Upper lobe of right lung (tissue), 1 donor: ENCODE data around the gene CYB561A3. TPM values are rescaled to one million over a fixed set of nuclear protein-coding genes. Genes with fewer than 3 reads are reported as not detected.

Experiments used
- ATAC-seq: fragments of 200-7000 bp; cut with Tn5 transposase; one replicate; pipeline ENCODE4 v1.9.1; 2020; ENCODE audit warnings: mild to moderate bottlenecking, moderate library complexity
- DNase-seq: peaks from one replicate; pipeline ENCODE4 v3.0.0-alpha.2; 2020
- H3K27ac ChIP-seq: fragments of 200-600 bp; one replicate; pipeline ENCODE4 v1.8.0; 2022
- H3K27me3 ChIP-seq: fragments of 200-600 bp; one replicate; pipeline ENCODE4 v1.8.0; 2022; ENCODE audit warnings: mild to moderate bottlenecking
- H3K36me3 ChIP-seq: fragments of 200-600 bp; one replicate; pipeline ENCODE4 v1.8.0; 2022
- H3K4me1 ChIP-seq: fragments of 200-600 bp; one replicate; pipeline ENCODE4 v1.8.0; 2022
- H3K4me3 ChIP-seq: fragments of 200-600 bp; one replicate; pipeline ENCODE4 v1.8.0; 2022; ENCODE audit warnings: mild to moderate bottlenecking
- H3K9me3 ChIP-seq: fragments of 200-600 bp; one replicate; pipeline ENCODE4 v1.8.0; 2022
- CTCF ChIP-seq: fragments of 200-600 bp; IDR thresholded peaks from one replicate; pipeline ENCODE4 v1.8.0; 2022; ENCODE audit warnings: antibody characterized with exemption
- intact Hi-C: fragments of 100-400 bp; cut with DNase I; formaldehyde crosslinking; loops from one replicate; pipeline ENCODE4 v1.11.0; 2022
- long read RNA-seq: library from polyadenylated mRNA; unstranded; transcript quantifications from one replicate; pipeline ENCODE4 v2.0.0, GENCODE V29; 2021
- total RNA-seq: library from RNA; stranded (reverse); fragmentation: NEBNext Ultra II Directional; extraction: Animal tissue kit (Norgen Biotek cat#: 25700); gene quantifications from one replicate; pipeline ENCODE4 v1.2.1, GENCODE V29; 2021
- donor health status: DM: no; HTN: yes; CAD: no; lungs with severe emphysema.

The CYB561A3 gene, protein sequence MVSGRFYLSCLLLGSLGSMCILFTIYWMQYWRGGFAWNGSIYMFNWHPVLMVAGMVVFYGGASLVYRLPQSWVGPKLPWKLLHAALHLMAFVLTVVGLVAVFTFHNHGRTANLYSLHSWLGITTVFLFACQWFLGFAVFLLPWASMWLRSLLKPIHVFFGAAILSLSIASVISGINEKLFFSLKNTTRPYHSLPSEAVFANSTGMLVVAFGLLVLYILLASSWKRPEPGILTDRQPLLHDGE
- total RNA-seq: 50.3 TPM
- long read RNA-seq, transcript CYB561A3-201 (7 exons, 3,061 nt): major isoform, 155 of 211 reads
- long read RNA-seq, transcript CYB561A3-203 (7 exons, 1,803 nt): minor isoform, 21 of 211 reads
- long read RNA-seq, partial matches to known transcripts: 5 of 211 reads
- long read RNA-seq, other reads (novel, unspliced or antisense): 23 of 211 reads

DNA sequence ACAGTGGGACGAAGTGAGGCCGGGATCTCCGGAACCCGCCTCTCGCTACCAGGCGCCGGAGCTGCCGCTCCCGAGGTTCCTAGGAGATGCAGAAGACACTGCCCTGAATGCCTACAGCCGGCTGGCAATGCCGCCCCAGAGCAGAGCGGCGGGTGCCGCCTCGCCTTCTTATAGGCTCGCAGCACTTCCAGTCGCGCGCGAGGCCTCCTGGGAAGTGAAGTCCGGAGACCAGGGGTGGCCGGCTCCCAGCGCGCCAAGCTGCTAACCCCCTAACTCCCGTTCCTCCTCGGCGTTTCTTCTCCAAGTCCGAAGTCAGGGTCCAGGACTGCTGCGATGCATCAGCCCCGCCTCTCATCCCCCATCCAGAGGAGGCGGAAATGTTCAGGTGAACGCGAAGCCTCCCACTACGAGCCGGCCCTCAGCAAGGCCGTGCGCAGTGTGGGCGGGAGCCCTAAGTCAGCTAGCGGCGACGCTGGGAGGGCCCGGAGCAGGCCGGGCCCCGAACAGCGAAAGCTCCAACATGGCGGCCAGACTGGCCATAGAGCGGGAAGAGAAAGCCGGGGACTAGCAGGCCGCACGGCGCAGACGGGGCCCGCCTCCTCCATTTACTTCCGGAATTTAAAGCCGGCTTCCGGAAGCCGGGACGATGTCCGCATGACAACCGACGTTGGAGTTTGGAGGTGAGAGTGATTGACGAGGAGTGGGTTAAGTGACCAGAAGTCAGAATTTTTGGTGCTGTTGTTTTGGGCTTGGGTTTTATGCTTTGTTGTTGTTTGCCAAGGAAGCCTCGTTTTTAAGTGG is at the start of gene CYB561A3, which contains the start of gene TMEM138:
CYB561A3 (minus strand) TSS at position 142 of the 801 bp plus-strand sequence. CDS start 5,169 bp downstream, outside the sequence.
TMEM138 (plus strand) TSS at position 634 of the 801 bp plus-strand sequence. CDS start 2,017 bp downstream, outside the sequence.
- H3K36me3 ChIP-seq: peaks cover 32% of the 10 kb centered on the region
- peak within 1 kb of the TSS; percentile 99 for H3K27ac ChIP-seq
- peaks cover 41% of the 10 kb centered on the region for H3K4me1 ChIP-seq
- H3K4me3 ChIP-seq: peak within 1 kb of the TSS; percentile 83
- DNase-seq: peak; percentile 96
- ATAC-seq: peak; percentile 97
- TF ChIP-seq CTCF: no peak
- intact Hi-C loops: no loop called here
- no peaks in the 10 kb centered on the region for H3K9me3 ChIP-seq
- no peaks in the 10 kb centered on the region for H3K27me3 ChIP-seq

- intact Hi-C loops: no loop called here
- Histone ChIP-seq H3K4me3 (no peak overlapping the region), H3K27ac (no peak overlapping the region), H3K9me3 (no peaks in the 10 kb centered on the region), H3K36me3 (peaks cover 100% of the 10 kb centered on the region), H3K4me1 (no peaks in the 10 kb centered on the region), H3K27me3 (no peaks in the 10 kb centered on the region)
- no peak for TF ChIP-seq CTCF
- DNase-seq (no peak), ATAC-seq (no peak)
Observed at GRCh38 chr11:61406991-61407728, 45.5 kb upstream of the CYB561A3 start.

- ATAC-seq (no peak), DNase-seq (no peak)
- Histone ChIP-seq H3K27me3 (no peaks in the 10 kb centered on the region), H3K4me3 (no peak overlapping the region), H3K4me1 (no peaks in the 10 kb centered on the region), H3K36me3 (peaks cover 94% of the 10 kb centered on the region), H3K27ac (no peak overlapping the region), H3K9me3 (no peaks in the 10 kb centered on the region)
- intact Hi-C loops: no loop called here
- no peak for TF ChIP-seq CTCF
Observed at GRCh38 chr11:61406067-61406466, 44.4 kb upstream of the CYB561A3 start.

- Histone ChIP-seq H3K27me3 (no peaks in the 10 kb centered on the region), H3K4me3 (no peak overlapping the region), H3K4me1 (no peaks in the 10 kb centered on the region), H3K9me3 (no peaks in the 10 kb centered on the region), H3K27ac (no peak overlapping the region), H3K36me3 (peaks cover 87% of the 10 kb centered on the region)
- no peak for DNase-seq
- no peak for ATAC-seq
- no peak for TF ChIP-seq CTCF
- intact Hi-C loops: no loop called here
Observed at GRCh38 chr11:61404641-61405040, 43.0 kb upstream of the CYB561A3 start.

- Histone ChIP-seq H3K36me3 (peaks cover 86% of the 10 kb centered on the region), H3K9me3 (no peaks in the 10 kb centered on the region), H3K27me3 (no peaks in the 10 kb centered on the region), H3K4me3 (no peak overlapping the region), H3K27ac (no peak overlapping the region), H3K4me1 (no peaks in the 10 kb centered on the region)
- DNase-seq (no peak), ATAC-seq (no peak)
- TF ChIP-seq CTCF: no peak
- intact Hi-C loops: no loop called here
Observed at GRCh38 chr11:61404103-61404502, 42.4 kb upstream of the CYB561A3 start.
